NOMO-1 treated with DMSO at 0.1 percent for 48 hours (cell line): ENCODE results near the gene ARVCF.

Source experiments
- DNase-seq: peaks from one replicate; lab custom pipeline; 2025; ENCODE audit not compliant: unreplicated experiment; lab: John Stamatoyannopoulos, UW

ARVCF gene

DNA sequence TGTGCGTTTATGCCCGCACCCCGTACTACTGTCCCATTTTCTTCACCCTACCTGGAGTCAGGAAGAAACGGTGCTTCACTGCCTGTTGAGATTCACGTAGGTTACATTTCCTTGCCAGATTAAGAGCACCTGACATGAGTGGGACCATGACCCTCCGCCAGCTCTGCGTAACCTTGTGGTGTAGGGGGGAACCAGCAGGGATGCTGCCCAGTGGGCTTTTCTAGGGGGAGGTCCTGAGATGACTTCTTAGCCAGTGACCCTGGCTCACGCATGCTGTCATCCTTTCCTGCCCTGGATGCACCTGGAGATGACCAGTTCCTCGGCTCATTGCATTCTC lies 967 bp upstream of the ARVCF start:
- no peak for DNase-seq

- peak; percentile 14 for DNase-seq
Measured at GRCh38 chr22:20015971-20016733, 471 bp downstream of the ARVCF start.

- DNase-seq, result no peak
Measured at GRCh38 chr22:20015187-20015625, 1.4 kb downstream of the ARVCF start.

DNA sequence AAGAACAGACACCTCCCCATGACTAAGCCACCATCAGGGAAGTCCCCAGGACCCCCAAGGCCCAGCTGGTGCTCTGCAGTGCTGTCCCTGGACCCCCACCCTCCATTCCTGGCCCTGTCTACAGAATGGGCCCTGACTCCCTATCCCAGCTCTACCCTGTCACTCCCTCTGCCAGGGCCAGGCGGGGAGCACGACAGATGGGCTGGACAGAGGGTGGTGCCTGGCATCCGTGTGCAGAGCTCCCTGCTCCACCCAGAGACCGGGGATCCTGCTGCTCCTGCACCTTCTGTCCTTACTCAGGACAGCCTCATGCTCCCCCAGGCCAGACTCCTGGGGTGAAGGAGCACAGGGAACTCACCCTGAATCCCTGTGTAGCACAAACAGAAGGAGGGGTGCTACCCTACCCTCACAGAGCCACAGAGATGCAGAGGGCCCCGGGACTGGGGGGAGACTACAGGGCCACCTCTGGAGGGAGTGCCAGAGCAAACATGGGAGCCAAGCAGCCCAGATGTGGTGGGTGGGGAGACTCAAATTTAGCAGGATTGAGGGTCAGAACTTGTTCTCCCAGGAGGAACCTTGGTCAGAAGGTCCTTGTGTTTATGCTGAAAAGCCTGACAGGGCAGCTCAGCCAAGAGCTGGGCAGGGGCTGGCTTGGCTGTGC lies 2.0 kb downstream of the ARVCF start:
- DNase-seq, result no peak

GRCh38 chr22:20013382-20013871 lies 3.2 kb downstream of the ARVCF start:
- no peak for DNase-seq

- DNase-seq, result no peak
Measured at GRCh38 chr22:20012741-20013331, 3.8 kb downstream of the ARVCF start.

DNA sequence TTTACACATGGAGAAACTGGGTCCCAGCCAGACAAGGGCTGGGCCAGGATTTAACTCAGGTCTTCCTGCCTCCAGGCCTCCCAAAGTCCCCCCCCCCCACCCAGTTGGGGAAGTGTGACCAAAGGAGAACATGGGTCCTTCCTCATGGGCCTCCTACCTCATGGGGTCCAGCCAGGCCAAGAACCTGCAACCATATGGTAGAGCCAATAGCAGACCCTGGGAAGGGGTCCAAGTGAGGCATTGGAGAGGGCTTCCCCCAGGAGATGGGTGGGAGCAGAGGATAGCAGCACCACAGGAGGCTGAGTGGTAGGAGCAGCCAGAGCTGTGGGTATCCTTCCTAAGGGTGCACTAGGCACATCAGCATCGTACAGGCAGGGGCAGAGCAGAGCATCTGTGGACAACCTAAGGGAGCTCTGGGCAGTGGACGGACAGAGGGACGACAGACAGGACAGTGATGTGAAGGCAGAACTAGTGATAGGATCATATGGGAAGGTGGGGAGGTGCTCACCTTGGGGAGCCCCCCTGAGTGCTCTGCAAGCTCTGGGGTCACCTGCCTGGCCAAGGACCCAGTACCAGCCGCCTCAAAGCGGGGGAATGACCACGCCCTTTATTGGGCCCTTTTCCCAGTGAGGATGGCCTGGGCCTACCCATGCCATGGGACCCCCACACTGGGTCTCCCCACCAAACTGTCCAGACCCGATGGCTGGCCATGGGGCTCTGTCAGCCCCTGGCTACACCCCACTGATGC lies 4.5 kb downstream of the ARVCF start:
- no peak for DNase-seq

DNA sequence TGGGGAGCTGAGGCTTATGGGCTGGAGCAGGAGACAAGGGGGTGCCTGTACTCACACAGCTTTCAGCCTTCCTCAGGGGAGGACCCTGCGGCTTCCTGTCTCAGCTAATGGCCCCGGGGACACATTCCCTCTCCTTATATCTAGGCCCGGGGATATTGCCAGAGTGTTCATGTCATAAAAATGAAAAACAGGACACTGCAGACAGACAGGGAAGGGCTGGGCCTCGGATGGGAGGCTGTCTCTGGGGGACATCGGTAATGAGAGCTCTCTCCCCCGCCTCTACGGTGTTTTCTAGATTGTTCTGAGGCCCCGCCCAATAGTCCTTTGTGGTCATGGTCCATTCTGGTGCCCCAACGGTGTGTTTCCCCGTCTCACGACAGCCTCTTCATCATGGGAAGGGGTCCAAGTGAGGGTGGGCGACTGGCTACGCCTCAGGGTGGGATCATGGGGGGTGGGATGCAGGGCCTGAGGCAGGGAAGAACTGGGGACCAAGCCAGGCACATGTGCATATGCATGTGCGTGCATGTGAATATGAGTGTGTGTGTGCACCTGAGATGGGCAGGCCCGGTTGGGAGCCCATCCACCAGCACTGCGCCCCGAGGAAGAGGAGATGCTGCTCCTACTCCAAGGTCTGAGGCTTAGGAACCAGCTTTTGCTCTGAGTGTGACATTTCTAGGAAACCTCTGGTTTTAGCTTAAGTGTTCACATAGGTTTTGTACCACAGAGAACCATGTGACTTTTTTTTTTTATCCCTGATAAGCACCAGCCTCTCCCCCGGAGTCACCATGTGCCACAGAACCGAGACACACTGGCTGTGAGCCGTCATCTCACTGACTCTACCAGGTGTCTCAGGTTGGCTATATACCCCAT lies 5.3 kb downstream of the ARVCF start:
- no peak for DNase-seq

- DNase-seq, result no peak
Measured at GRCh38 chr22:20010307-20011122, 6.1 kb downstream of the ARVCF start.

GRCh38 chr22:20009582-20010306 lies 6.9 kb downstream of the ARVCF start:
- no peak for DNase-seq

GRCh38 chr22:20009018-20009491 lies 7.6 kb downstream of the ARVCF start:
- no peak for DNase-seq

GRCh38 chr22:20008221-20008995 lies 8.2 kb downstream of the ARVCF start:
- no peak for DNase-seq

DNA sequence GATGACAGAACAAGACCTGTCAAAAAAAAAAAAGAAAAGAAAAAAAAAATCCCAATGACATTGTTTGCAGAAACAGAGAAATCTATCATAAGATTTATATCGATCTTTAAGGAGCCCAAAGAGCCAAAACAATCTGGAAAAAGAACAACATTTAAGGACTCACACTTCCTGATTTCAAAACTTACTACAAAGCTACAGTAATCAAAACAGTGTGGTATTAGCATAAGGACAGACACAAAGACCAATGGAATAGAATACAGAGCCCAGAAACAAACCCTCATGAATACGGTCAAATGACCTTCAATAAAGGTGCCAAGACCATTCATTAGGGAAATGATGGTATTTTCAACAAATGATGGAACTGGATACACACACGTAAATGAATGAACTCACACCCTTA lies 12.2 kb downstream of the ARVCF start:
- no peak for DNase-seq

GRCh38 chr22:20003304-20003703 lies 13.3 kb downstream of the ARVCF start:
- DNase-seq, result no peak

- no peak for DNase-seq
Measured at GRCh38 chr22:20002636-20003035, 14.0 kb downstream of the ARVCF start.

- DNase-seq, result no peak
Measured at GRCh38 chr22:20002128-20002527, 14.5 kb downstream of the ARVCF start.

GRCh38 chr22:20001082-20001638 lies 15.5 kb downstream of the ARVCF start:
- no peak for DNase-seq
